Caco-2 (cell line): ENCODE data around the gene GRK3. TPM values are rescaled to one million over a fixed set of nuclear protein-coding genes. Genes with fewer than 3 reads are reported as not detected.

Source experiments
- BruUV-seq: library from RNA; stranded (reverse); fragments of 400-500 nt; replicated peaks from 2 replicates; lab custom pipeline; 2021; lab: Mats Ljungman, UMichigan
- CTCF ChIA-PET: fragments of 300-600 bp; sonication (Branson Sonifier 250); formaldehyde crosslinking; loops from one replicate; lab custom pipeline; 2022; ENCODE audit warnings: antibody characterized with exemption; lab: Charles Lee
- POLR2A ChIA-PET: fragments of 300-600 bp; sonication (Branson Sonifier 250); formaldehyde crosslinking; loops from one replicate; lab custom pipeline; 2022; ENCODE audit warnings: antibody characterized with exemption; lab: Charles Lee
- DNase-seq, 2 experiments: peaks; one replicate each; pipeline versions ENCODE4 v3.0.0 to v3.0.0-alpha.2; 2020 to 2022
- H3K27me3 ChIP-seq: replicated peaks from 2 replicates; pipeline ENCODE4 v1.6.0; 2011; ENCODE audit warnings: low read length; ENCODE audit not compliant: control insufficient read depth, insufficient read depth
- H3K36me3 ChIP-seq: 2 replicates; pipeline ENCODE4 v1.5.1; 2011; ENCODE audit warnings: low read length; ENCODE audit not compliant: control insufficient read depth, insufficient read depth
- H3K4me1 ChIP-seq: fragments of 250-450 bp; sonication (Bioruptor Pico); 2 replicates; pipeline ENCODE4 v1.5.1; 2020; ENCODE audit warnings: mild to moderate bottlenecking
- H3K4me3 ChIP-seq: 2 replicates; pipeline ENCODE4 v1.5.1; 2011; ENCODE audit warnings: low read depth, mild to moderate bottlenecking, control low read depth, low read length
- H3K9me3 ChIP-seq: fragments of 250-450 bp; sonication (Bioruptor Pico); 2 replicates; pipeline ENCODE4 v1.5.1; 2020; ENCODE audit warnings: mild to moderate bottlenecking, moderate library complexity
- H3K27ac Mint-ChIP-seq: one replicate; pipeline ENCODE4 v1.8.0; 2022; ENCODE audit warnings: mixed read lengths; ENCODE audit not compliant: unreplicated experiment
- H3K27me3 Mint-ChIP-seq: one replicate; pipeline ENCODE4 v1.8.0; 2022; ENCODE audit warnings: mixed read lengths; ENCODE audit not compliant: insufficient read depth, unreplicated experiment
- H3K36me3 Mint-ChIP-seq: one replicate; pipeline ENCODE4 v1.8.0; 2022; ENCODE audit warnings: mild to moderate bottlenecking, mixed read lengths; ENCODE audit not compliant: insufficient read depth, unreplicated experiment
- H3K4me1 Mint-ChIP-seq: one replicate; pipeline ENCODE4 v1.8.0; 2022; ENCODE audit warnings: low read depth, mixed read lengths; ENCODE audit not compliant: unreplicated experiment
- H3K4me3 Mint-ChIP-seq: one replicate; pipeline ENCODE4 v1.8.0; 2022; ENCODE audit warnings: mild to moderate bottlenecking, moderate library complexity, mixed read lengths; ENCODE audit not compliant: unreplicated experiment
- H3K9me3 Mint-ChIP-seq: one replicate; pipeline ENCODE4 v1.8.0; 2022; ENCODE audit warnings: mixed read lengths; ENCODE audit not compliant: unreplicated experiment
- intact Hi-C: fragments of 100-400 bp; cut with micrococcal nuclease; formaldehyde crosslinking; loops from one replicate; pipeline ENCODE4 v1.10.0; 2022; ENCODE audit not compliant: unreplicated experiment
- total RNA-seq: library from RNA; stranded (reverse); gene quantifications from 2 replicates; pipeline ENCODE4 v1.2.3, GENCODE V29; 2022
- TF ChIP-seq, protein P1 (sequence below), 2 experiments: fragments of 200-600 bp in 1 of 2; IDR thresholded peaks; 1 replicate in 1 of 2; 2 replicates in 1 of 2; pipeline versions ENCODE4 v1.5.1 to v1.8.0; 2011 to 2022; ENCODE audit warnings: antibody characterized with exemption in 1 of 2, control low read depth in 1 of 2, inconsistent platforms in 1 of 2, low read depth in 1 of 2, low read length in 1 of 2, mild to moderate bottlenecking in 1 of 2, moderate library complexity in 1 of 2; ENCODE audit not compliant: insufficient read depth in 1 of 2, severe bottlenecking in 1 of 2, unreplicated experiment in 1 of 2

The GRK3 gene
- total RNA-seq, 1 experiment from 2014 or later, result 9.7 TPM

DNA sequence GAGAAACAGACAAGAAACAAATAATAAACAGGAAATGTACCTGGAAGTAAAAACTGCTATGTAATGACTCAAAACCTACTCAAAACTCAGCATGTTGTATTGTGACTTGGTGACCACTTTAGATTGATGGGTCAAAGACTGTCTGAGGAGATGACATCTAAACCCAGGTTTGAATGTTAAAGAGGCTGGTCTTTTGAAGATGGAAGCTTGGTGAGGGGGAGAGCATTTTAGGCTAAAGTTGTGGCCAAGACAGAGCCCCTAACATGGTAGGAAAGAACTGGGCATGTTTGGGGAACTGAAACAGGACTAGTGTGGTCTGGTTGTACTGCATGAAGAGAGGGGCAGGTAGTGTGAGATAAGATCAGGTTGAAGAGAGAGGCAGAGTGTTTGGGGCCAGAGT is 92.2 kb downstream of the GRK3 start:
- Mint-ChIP-seq H3K27me3 (peaks cover 2% of the 10 kb centered on the region), H3K27ac (no peak overlapping the region), H3K9me3 (no peaks in the 10 kb centered on the region), H3K4me1 (no peaks in the 10 kb centered on the region), H3K36me3 (no peaks in the 10 kb centered on the region), H3K4me3 (no peak overlapping the region)
- BruUV-seq, result no TSS peak
- TF ChIP-seq, protein P1, sequence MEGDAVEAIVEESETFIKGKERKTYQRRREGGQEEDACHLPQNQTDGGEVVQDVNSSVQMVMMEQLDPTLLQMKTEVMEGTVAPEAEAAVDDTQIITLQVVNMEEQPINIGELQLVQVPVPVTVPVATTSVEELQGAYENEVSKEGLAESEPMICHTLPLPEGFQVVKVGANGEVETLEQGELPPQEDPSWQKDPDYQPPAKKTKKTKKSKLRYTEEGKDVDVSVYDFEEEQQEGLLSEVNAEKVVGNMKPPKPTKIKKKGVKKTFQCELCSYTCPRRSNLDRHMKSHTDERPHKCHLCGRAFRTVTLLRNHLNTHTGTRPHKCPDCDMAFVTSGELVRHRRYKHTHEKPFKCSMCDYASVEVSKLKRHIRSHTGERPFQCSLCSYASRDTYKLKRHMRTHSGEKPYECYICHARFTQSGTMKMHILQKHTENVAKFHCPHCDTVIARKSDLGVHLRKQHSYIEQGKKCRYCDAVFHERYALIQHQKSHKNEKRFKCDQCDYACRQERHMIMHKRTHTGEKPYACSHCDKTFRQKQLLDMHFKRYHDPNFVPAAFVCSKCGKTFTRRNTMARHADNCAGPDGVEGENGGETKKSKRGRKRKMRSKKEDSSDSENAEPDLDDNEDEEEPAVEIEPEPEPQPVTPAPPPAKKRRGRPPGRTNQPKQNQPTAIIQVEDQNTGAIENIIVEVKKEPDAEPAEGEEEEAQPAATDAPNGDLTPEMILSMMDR (IDR thresholded peaks at IDR 0.05; ENCODE audit: insufficient read depth in 1 of 2, low read depth in 1 of 2, low read length in 1 of 2, severe bottlenecking in 1 of 2, unreplicated experiment in 1 of 2), result no peak
- intact Hi-C loops, result no loop called here
- Histone ChIP-seq H3K36me3 (no peaks in the 10 kb centered on the region), H3K4me3 (no peak overlapping the region), H3K27me3 (no peaks in the 10 kb centered on the region), H3K9me3 (no peaks in the 10 kb centered on the region), H3K4me1 (no peaks in the 10 kb centered on the region)
- DNase-seq, result no peak
- ChIA-PET POLR2A (no interaction called here), CTCF (no interaction called here)

DNA sequence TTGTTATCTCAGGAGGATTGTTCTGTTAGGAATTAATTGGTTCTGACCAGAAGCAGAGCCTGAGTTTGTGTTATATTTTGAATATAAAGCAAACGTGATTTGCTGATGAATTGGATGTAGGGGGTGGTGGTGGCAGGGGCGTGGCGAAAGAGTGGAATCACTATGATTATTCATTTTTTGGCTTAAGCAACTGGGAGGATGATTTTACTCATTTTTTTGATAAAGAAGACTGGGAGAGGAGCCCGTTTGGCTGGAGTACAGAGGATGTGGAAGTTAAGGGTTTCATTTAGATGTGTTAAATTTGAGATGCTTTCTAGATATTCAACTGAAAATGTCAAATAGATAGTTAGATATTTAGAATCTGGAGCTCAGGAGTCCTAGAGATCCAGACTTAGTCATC is 94.2 kb downstream of the GRK3 start:
- Histone ChIP-seq H3K4me1 (no peaks in the 10 kb centered on the region; the same call in 1 of the 2 replicates), H3K36me3 (no peaks in the 10 kb centered on the region), H3K4me3 (no peak overlapping the region), H3K27me3 (no peaks in the 10 kb centered on the region), H3K9me3 (no peaks in the 10 kb centered on the region)
- Mint-ChIP-seq H3K9me3 (no peaks in the 10 kb centered on the region), H3K36me3 (no peaks in the 10 kb centered on the region), H3K4me3 (no peak overlapping the region), H3K27ac (no peak overlapping the region), H3K27me3 (peaks cover 2% of the 10 kb centered on the region), H3K4me1 (no peaks in the 10 kb centered on the region)
- TF ChIP-seq, protein P1 (IDR thresholded peaks at IDR 0.05; ENCODE audit: insufficient read depth in 1 of 2, low read depth in 1 of 2, low read length in 1 of 2, severe bottlenecking in 1 of 2, unreplicated experiment in 1 of 2), result no peak
- no TSS peak for BruUV-seq
- intact Hi-C loops, result no loop called here
- CTCF ChIA-PET, result no interaction called here
- POLR2A ChIA-PET, result no interaction called here
- DNase-seq, result no peak

DNA sequence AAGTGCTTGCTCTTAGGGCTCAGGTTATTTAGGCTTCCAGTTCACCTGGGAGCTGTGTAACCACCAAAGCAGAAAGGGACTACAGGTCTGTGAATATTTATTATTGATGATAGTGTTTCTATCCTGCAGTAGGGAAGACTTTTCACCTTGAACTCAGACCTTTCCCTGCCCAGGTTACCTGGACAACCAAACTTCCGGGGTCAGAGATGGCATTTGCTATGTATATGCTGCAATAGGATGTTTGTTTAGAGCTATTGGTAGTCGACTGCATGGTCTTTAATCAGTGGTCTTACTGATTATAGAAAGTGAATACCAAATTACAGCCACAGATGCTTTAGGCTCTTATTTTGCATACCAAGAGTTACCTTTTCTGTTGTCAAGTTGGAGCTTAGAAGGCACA is 94.9 kb downstream of the GRK3 start:
- no TSS peak for BruUV-seq
- Mint-ChIP-seq H3K27me3 (peaks cover 2% of the 10 kb centered on the region), H3K27ac (no peak overlapping the region), H3K36me3 (no peaks in the 10 kb centered on the region), H3K4me3 (no peak overlapping the region), H3K4me1 (no peaks in the 10 kb centered on the region), H3K9me3 (no peaks in the 10 kb centered on the region)
- H3K4me1 ChIP-seq, result no peaks in the 10 kb centered on the region; the same call in 1 of the 2 replicates
- ChIA-PET POLR2A (no interaction called here), CTCF (no interaction called here)
- intact Hi-C loops, result no loop called here
- no peak for DNase-seq
- H3K27me3 ChIP-seq, result no peaks in the 10 kb centered on the region
- H3K4me3 ChIP-seq, result no peak overlapping the region
- H3K36me3 ChIP-seq, result no peaks in the 10 kb centered on the region
- TF ChIP-seq, protein P1 (IDR thresholded peaks at IDR 0.05; ENCODE audit: insufficient read depth in 1 of 2, low read depth in 1 of 2, low read length in 1 of 2, severe bottlenecking in 1 of 2, unreplicated experiment in 1 of 2), result no peak
- no peaks in the 10 kb centered on the region for H3K9me3 ChIP-seq
